ENCODE data around the gene TIAM2.

The TIAM2 gene

GRCh38 chr6:155245193-155245592, 250.1 kb downstream of the TIAM2 start:
- 0 out of 2 replicates have a peak, but pooled peaks cover 4% of the 10 kb centered on the region for H3K36me3 ChIP-seq (ENCODE audit: control insufficient read depth, insufficient read depth, low read length)
- no peak overlapping the region for H3K4me3 ChIP-seq (ENCODE audit: low read length)
- H3K4me1 ChIP-seq (ENCODE audit: control insufficient read depth, insufficient read depth, low read length): 0 out of 2 replicates have a peak, but pooled peaks cover 2% of the 10 kb centered on the region
- no peaks in the 10 kb centered on the region for H3K9me3 ChIP-seq (ENCODE audit: control insufficient read depth, insufficient read depth, low read length)
- H3K27ac ChIP-seq (ENCODE audit: low read length): no peak overlapping the region
- DNase-seq (ENCODE audit: low read depth, low spot score): no peak
- H3K27me3 ChIP-seq (ENCODE audit: control insufficient read depth, insufficient read depth, low read length): no peaks in the 10 kb centered on the region
- no CpG with 5 or more reads among the region's 7 CpGs for WGBS (ENCODE audit: insufficient coverage, insufficient read length)

- Histone ChIP-seq H3K4me1 (ENCODE audit: control insufficient read depth, insufficient read depth, low read length) (0 out of 2 replicates have a peak, but pooled peaks cover 2% of the 10 kb centered on the region), H3K9me3 (ENCODE audit: control insufficient read depth, insufficient read depth, low read length) (no peaks in the 10 kb centered on the region), H3K27me3 (ENCODE audit: control insufficient read depth, insufficient read depth, low read length) (no peaks in the 10 kb centered on the region), H3K36me3 (ENCODE audit: control insufficient read depth, insufficient read depth, low read length) (peaks cover 8% of the 10 kb centered on the region; the same call in 1 of the 2 replicates), H3K4me3 (ENCODE audit: low read length) (no peak overlapping the region), H3K27ac (ENCODE audit: low read length) (no peak overlapping the region)
- DNase-seq (ENCODE audit: low read depth, low spot score): no peak
- no CpG with 5 or more reads among the region's 3 CpGs for WGBS (ENCODE audit: insufficient coverage, insufficient read length)
These were observed 250.7 kb downstream of the TIAM2 start for GRCh38 chr6:155245831-155246230.

GRCh38 chr6:155246825-155247224, 251.7 kb downstream of the TIAM2 start:
- WGBS (ENCODE audit: insufficient coverage, insufficient read length): no CpG with 5 or more reads among the region's 2 CpGs
- H3K4me3 ChIP-seq (ENCODE audit: low read length): no peak overlapping the region
- H3K27me3 ChIP-seq (ENCODE audit: control insufficient read depth, insufficient read depth, low read length): no peaks in the 10 kb centered on the region
- DNase-seq (ENCODE audit: low read depth, low spot score): no peak
- no peak overlapping the region for H3K27ac ChIP-seq (ENCODE audit: low read length)
- H3K36me3 ChIP-seq (ENCODE audit: control insufficient read depth, insufficient read depth, low read length): peaks cover 10% of the 10 kb centered on the region; the same call in 1 of the 2 replicates
- no peaks in the 10 kb centered on the region for H3K9me3 ChIP-seq (ENCODE audit: control insufficient read depth, insufficient read depth, low read length)
- 0 out of 2 replicates have a peak, but pooled peaks cover 2% of the 10 kb centered on the region for H3K4me1 ChIP-seq (ENCODE audit: control insufficient read depth, insufficient read depth, low read length)

- 0 out of 2 replicates have a peak, but pooled peaks cover 2% of the 10 kb centered on the region for H3K4me1 ChIP-seq (ENCODE audit: control insufficient read depth, insufficient read depth, low read length)
- peaks cover 10% of the 10 kb centered on the region; the same call in 1 of the 2 replicates for H3K36me3 ChIP-seq (ENCODE audit: control insufficient read depth, insufficient read depth, low read length)
- no peak for DNase-seq (ENCODE audit: low read depth, low spot score)
- H3K27ac ChIP-seq (ENCODE audit: low read length): no peak overlapping the region
- no CpG with 5 or more reads among the region's 5 CpGs for WGBS (ENCODE audit: insufficient coverage, insufficient read length)
- no peak overlapping the region for H3K4me3 ChIP-seq (ENCODE audit: low read length)
- H3K9me3 ChIP-seq (ENCODE audit: control insufficient read depth, insufficient read depth, low read length): no peaks in the 10 kb centered on the region
- no peaks in the 10 kb centered on the region for H3K27me3 ChIP-seq (ENCODE audit: control insufficient read depth, insufficient read depth, low read length)
These were observed 252.5 kb downstream of the TIAM2 start for GRCh38 chr6:155247618-155248007.

- Histone ChIP-seq H3K27ac (ENCODE audit: low read length) (no peak overlapping the region), H3K4me3 (ENCODE audit: low read length) (no peak overlapping the region), H3K9me3 (ENCODE audit: control insufficient read depth, insufficient read depth, low read length) (no peaks in the 10 kb centered on the region), H3K27me3 (ENCODE audit: control insufficient read depth, insufficient read depth, low read length) (no peaks in the 10 kb centered on the region), H3K36me3 (ENCODE audit: control insufficient read depth, insufficient read depth, low read length) (peaks cover 10% of the 10 kb centered on the region; the same call in 1 of the 2 replicates), H3K4me1 (ENCODE audit: control insufficient read depth, insufficient read depth, low read length) (0 out of 2 replicates have a peak, but pooled peaks cover 2% of the 10 kb centered on the region)
- no CpG with 5 or more reads among the region's 30 CpGs for WGBS (ENCODE audit: insufficient coverage, insufficient read length)
- no peak for DNase-seq (ENCODE audit: low read depth, low spot score)
These were observed 253.2 kb downstream of the TIAM2 start for GRCh38 chr6:155248008-155249001.

- peaks cover 10% of the 10 kb centered on the region; the same call in 1 of the 2 replicates for H3K36me3 ChIP-seq (ENCODE audit: control insufficient read depth, insufficient read depth, low read length)
These were observed 255.7 kb downstream of the TIAM2 start for GRCh38 chr6:155250701-155251381.

GRCh38 chr6:155252581-155252980, 257.5 kb downstream of the TIAM2 start:
- peaks cover 3% of the 10 kb centered on the region for H3K4me1 ChIP-seq (ENCODE audit: control insufficient read depth, insufficient read depth, low read length)
- H3K4me3 ChIP-seq (ENCODE audit: low read length): no peak overlapping the region
- no peaks in the 10 kb centered on the region for H3K9me3 ChIP-seq (ENCODE audit: control insufficient read depth, insufficient read depth, low read length)
- no peaks in the 10 kb centered on the region for H3K27me3 ChIP-seq (ENCODE audit: control insufficient read depth, insufficient read depth, low read length)
- no CpG with 5 or more reads among the region's 8 CpGs for WGBS (ENCODE audit: insufficient coverage, insufficient read length)
- peaks cover 12% of the 10 kb centered on the region for H3K36me3 ChIP-seq (ENCODE audit: control insufficient read depth, insufficient read depth, low read length)
- no peak overlapping the region for H3K27ac ChIP-seq (ENCODE audit: low read length)
- DNase-seq (ENCODE audit: low read depth, low spot score): no peak

More at GRCh38 chr6:155250701-155251381, 255.7 kb downstream of the TIAM2 start:
- Histone ChIP-seq H3K4me3 (ENCODE audit: low read length) (no peak overlapping the region), H3K4me1 (ENCODE audit: control insufficient read depth, insufficient read depth, low read length) (peaks cover 3% of the 10 kb centered on the region), H3K27ac (ENCODE audit: low read length) (no peak overlapping the region), H3K9me3 (ENCODE audit: control insufficient read depth, insufficient read depth, low read length) (no peaks in the 10 kb centered on the region), H3K27me3 (ENCODE audit: control insufficient read depth, insufficient read depth, low read length) (no peaks in the 10 kb centered on the region)
- no CpG with 5 or more reads among the region's 10 CpGs for WGBS (ENCODE audit: insufficient coverage, insufficient read length)
- no peak for DNase-seq (ENCODE audit: low read depth, low spot score)

GRCh38 chr6:155253337-155253736, 258.2 kb downstream of the TIAM2 start:
- no CpG with 5 or more reads among the region's 1 CpG for WGBS (ENCODE audit: insufficient coverage, insufficient read length)
- H3K4me3 ChIP-seq (ENCODE audit: low read length): no peak overlapping the region
- peak; percentile 37 for DNase-seq (ENCODE audit: low read depth, low spot score)
- no peaks in the 10 kb centered on the region for H3K9me3 ChIP-seq (ENCODE audit: control insufficient read depth, insufficient read depth, low read length)
- peaks cover 12% of the 10 kb centered on the region for H3K36me3 ChIP-seq (ENCODE audit: control insufficient read depth, insufficient read depth, low read length)
- H3K27ac ChIP-seq (ENCODE audit: low read length): no peak overlapping the region
- H3K27me3 ChIP-seq (ENCODE audit: control insufficient read depth, insufficient read depth, low read length): no peaks in the 10 kb centered on the region
- H3K4me1 ChIP-seq (ENCODE audit: control insufficient read depth, insufficient read depth, low read length): peaks cover 2% of the 10 kb centered on the region

GRCh38 chr6:155254139-155254538, 259.0 kb downstream of the TIAM2 start:
- peaks cover 2% of the 10 kb centered on the region for H3K4me1 ChIP-seq (ENCODE audit: control insufficient read depth, insufficient read depth, low read length)
- H3K36me3 ChIP-seq (ENCODE audit: control insufficient read depth, insufficient read depth, low read length): peaks cover 16% of the 10 kb centered on the region
- H3K4me3 ChIP-seq (ENCODE audit: low read length): no peak overlapping the region
- no peaks in the 10 kb centered on the region for H3K27me3 ChIP-seq (ENCODE audit: control insufficient read depth, insufficient read depth, low read length)
- WGBS (ENCODE audit: insufficient coverage, insufficient read length): no CpG with 5 or more reads among the region's 10 CpGs
- DNase-seq (ENCODE audit: low read depth, low spot score): no peak
- no peak overlapping the region for H3K27ac ChIP-seq (ENCODE audit: low read length)
- H3K9me3 ChIP-seq (ENCODE audit: control insufficient read depth, insufficient read depth, low read length): no peaks in the 10 kb centered on the region

GRCh38 chr6:155256122-155256795, 261.1 kb downstream of the TIAM2 start:
- Histone ChIP-seq H3K4me3 (ENCODE audit: low read length) (no peak overlapping the region), H3K4me1 (ENCODE audit: control insufficient read depth, insufficient read depth, low read length) (peaks cover 2% of the 10 kb centered on the region), H3K36me3 (ENCODE audit: control insufficient read depth, insufficient read depth, low read length) (peaks cover 11% of the 10 kb centered on the region), H3K27me3 (ENCODE audit: control insufficient read depth, insufficient read depth, low read length) (no peaks in the 10 kb centered on the region), H3K27ac (ENCODE audit: low read length) (no peak overlapping the region), H3K9me3 (ENCODE audit: control insufficient read depth, insufficient read depth, low read length) (no peaks in the 10 kb centered on the region)
- DNase-seq (ENCODE audit: low read depth, low spot score): no peak
- WGBS (ENCODE audit: insufficient coverage, insufficient read length): no CpG with 5 or more reads among the region's 13 CpGs
